NB4 (cell line): ENCODE data around the gene IZUMO4.

ENCODE experiments used
- MAX ChIP-seq: IDR thresholded peaks from 2 replicates; pipeline ENCODE4 v1.6.1; 2011; ENCODE audit warnings: low read depth, low read length
- POLR2A ChIP-seq: IDR thresholded peaks from 2 replicates; pipeline ENCODE4 v1.6.1; 2011; ENCODE audit warnings: mild to moderate bottlenecking; ENCODE audit not compliant: insufficient read length; ENCODE audit errors: extremely low read depth
- TF ChIP-seq, protein P1 (sequence below): IDR thresholded peaks from one replicate; pipeline ENCODE4 v1.5.1; 2012; ENCODE audit warnings: low read depth, low read length

DNA sequence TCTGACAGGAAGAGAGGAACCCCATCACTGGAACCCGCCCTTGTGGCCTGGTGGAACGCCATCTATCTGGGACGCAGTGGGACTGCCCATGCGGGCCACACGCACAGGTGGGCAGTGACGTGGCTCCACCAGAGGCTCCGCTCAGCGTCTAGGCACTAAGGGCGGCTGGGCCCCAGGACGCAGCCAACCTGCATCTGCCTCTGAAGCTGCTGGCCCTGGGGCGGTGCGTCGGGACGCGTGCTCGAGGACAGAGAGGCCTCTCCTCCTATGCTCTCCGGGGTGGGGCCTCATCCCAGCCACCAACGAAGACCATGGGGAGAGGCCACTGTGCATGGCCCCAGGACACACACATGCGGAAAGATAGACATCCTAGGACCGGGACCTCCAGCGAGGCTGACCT is 18.1 kb downstream of the IZUMO4 start:
- TF ChIP-seq, protein P1, sequence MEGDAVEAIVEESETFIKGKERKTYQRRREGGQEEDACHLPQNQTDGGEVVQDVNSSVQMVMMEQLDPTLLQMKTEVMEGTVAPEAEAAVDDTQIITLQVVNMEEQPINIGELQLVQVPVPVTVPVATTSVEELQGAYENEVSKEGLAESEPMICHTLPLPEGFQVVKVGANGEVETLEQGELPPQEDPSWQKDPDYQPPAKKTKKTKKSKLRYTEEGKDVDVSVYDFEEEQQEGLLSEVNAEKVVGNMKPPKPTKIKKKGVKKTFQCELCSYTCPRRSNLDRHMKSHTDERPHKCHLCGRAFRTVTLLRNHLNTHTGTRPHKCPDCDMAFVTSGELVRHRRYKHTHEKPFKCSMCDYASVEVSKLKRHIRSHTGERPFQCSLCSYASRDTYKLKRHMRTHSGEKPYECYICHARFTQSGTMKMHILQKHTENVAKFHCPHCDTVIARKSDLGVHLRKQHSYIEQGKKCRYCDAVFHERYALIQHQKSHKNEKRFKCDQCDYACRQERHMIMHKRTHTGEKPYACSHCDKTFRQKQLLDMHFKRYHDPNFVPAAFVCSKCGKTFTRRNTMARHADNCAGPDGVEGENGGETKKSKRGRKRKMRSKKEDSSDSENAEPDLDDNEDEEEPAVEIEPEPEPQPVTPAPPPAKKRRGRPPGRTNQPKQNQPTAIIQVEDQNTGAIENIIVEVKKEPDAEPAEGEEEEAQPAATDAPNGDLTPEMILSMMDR, result no peak
- TF ChIP-seq POLR2A (no peak), MAX (no peak)
